Lung microvascular endothelial cell (primary cell): ENCODE measurements around the gene SUN1. TPM values are rescaled to one million over a fixed set of nuclear protein-coding genes. Genes with fewer than 3 reads are reported as not detected.
A peak's percentile ranks its signal among the peaks of the same experiment; 100 is the strongest.
"Not testable (repeated sequence)": the region's sequence is repeated elsewhere in the genome, so short reads cannot be mapped to it uniquely, and the experiment has no call there.

Experiments
- DNase-seq, 2 donors: peaks; one replicate each; pipeline versions ENCODE4 v3.0.0 to v3.0.0-alpha.2; 2010; ENCODE audit warnings: low read depth in 2 of 2
- total RNA-seq: library from RNA; depleted of rRNA; stranded (reverse); fragments of >200 nt; gene quantifications from 2 replicates; pipeline ENCODE4 v1.2.1, GENCODE V29; 2014

Gene SUN1
- total RNA-seq, 1 donor from 2014 or later: 94.8 TPM

GRCh38 chr7:803243-803635 is 29.0 kb upstream of the SUN1 start:
- DNase-seq: no peak

GRCh38 chr7:803796-804195 is 28.5 kb upstream of the SUN1 start:
- not testable (repeated sequence) for DNase-seq

- peak in 1 of 2 donors; percentile 43 for DNase-seq
Observed at GRCh38 chr7:805261-805660, 27.0 kb upstream of the SUN1 start.

DNA sequence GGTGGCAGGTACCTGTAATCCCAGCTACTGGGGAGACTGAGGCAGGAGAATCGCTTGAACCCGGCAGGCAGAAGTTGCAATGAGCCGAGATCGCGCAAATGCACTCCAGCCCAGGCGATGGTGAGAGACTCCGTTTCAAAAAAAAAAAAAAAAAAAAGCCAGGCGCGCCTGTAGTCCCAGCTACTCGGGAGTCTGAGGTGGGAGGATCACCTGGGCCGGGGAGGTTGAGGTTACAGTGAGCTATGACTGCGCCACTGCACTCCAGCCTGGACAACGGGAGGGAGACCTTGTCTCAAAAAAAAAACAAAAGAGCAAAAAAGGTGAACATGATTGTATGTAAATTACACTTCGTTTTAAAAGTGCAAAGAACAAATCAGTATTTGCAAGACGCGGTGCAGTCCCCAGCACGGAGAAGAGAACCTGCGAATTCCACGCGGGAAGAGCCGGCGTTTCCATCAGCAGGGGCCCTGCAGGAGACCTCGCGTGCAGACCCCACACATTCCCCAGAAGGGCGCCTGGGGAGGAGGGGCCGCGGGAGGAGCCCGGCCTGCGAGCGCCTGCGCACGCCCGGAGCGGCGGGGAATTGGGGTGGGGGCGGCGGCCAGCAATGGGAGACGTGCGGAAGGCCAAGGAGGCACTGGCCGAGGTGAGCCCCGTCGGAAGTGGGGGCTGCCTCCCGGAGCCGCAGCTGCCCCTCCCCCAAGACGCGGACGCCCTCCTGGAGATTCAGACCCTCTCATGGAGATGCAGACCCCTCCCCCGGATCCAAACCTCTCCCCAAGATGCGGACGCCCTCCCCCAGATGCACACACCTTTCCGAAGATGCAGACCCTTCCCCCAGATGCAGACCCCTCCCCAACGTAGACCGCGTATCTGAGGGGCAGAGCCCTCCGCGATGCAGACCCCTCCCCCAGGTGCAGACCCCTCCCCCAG is 16.7 kb upstream of the SUN1 start:
- DNase-seq: no peak

GRCh38 chr7:816300-816750 is 16.0 kb upstream of the SUN1 start:
- peak; percentile 98 to 99 for DNase-seq

- peak; percentile 36 to 45 for DNase-seq
Observed at GRCh38 chr7:816751-817671, 15.3 kb upstream of the SUN1 start.

- peak; percentile 47 to 56 for DNase-seq
Observed at GRCh38 chr7:818031-818699, 14.1 kb upstream of the SUN1 start.

- DNase-seq: no peak
Observed at GRCh38 chr7:820341-820740, 11.9 kb upstream of the SUN1 start.

DNA sequence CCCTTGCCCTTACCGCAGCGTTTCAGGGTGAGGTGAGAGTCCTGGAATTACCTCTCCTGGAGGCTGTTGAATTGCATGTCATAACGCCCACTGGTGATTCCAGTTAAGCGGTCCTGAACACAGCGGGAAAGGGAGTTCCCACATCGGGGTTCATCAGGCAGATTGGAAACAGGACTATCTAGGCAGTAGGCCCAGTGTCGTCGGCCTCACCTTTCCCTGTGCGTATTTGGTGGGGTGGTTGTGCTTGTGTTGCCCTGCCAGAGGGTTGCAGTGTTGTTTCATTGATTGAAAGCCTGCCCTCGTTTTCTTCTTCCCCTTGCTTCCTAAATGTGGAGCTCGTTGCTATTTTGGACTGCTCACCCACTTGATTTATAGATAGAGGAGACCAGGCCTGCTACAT is 10.6 kb upstream of the SUN1 start:
- DNase-seq: peak in 1 of 2 donors; percentile 36

- no peak for DNase-seq
Observed at GRCh38 chr7:822692-823276, 9.5 kb upstream of the SUN1 start.

- DNase-seq: no peak
Observed at GRCh38 chr7:823649-824048, 8.6 kb upstream of the SUN1 start.

DNA sequence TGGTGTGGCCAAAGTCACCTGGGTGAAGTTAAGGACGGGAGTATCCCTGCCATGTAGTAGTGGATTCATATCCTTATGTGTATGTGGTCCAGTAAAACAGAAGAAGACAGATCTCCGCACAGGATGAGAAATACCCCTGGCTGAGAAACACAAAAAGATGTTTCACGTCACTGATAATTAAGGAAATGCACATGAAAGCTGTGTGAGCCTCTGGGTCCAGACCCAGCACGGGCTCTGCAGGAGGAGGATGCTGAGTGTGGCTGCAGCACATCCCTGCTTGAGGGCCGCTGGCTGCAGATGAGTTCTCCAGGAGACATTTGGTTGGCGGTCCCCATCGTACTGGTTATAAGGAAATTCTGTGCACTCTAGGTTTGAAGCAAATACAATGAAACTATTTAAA is 8.2 kb upstream of the SUN1 start:
- DNase-seq: no peak

DNA sequence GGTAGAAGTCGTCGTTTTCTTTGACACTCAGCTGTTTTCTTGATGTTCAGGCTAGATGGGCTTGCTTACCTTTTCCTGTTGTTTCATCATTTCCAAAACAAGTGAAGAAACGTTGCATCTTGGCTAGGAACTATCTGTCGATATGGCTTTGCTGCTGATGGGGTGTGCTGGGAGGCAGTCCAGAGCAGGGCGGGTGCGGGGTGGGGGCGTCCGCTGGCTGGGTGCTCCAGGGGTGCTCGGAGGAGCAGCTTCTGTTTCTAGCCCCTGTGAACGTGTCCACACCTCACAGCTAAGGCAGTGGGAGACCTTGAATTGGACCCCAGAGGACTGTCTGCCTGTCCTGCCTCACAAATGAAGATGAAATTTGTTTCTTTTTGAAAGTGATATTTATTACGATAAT is 7.6 kb upstream of the SUN1 start:
- DNase-seq: no peak

DNA sequence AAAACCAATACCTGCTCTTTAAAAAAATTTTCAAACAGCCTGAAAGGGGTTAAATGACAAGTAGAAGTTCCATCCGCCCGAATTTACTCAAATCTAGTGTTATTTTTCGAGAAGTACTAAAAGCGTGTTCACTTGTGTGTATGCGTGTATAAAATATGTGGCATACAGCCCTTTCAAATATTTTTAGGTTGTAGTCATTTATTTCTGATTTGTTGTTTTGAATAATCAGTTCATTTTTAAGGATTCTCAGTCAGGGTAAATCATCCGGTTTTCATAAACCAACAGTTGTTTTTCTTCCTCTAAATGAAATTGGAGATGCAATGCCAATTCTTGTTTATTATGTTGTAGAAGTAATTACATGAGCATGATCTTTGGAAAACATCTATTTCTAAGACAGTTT is 6.9 kb upstream of the SUN1 start:
- DNase-seq: no peak

GRCh38 chr7:826230-826917 is 5.9 kb upstream of the SUN1 start:
- peak; percentile 27 to 49 for DNase-seq

DNA sequence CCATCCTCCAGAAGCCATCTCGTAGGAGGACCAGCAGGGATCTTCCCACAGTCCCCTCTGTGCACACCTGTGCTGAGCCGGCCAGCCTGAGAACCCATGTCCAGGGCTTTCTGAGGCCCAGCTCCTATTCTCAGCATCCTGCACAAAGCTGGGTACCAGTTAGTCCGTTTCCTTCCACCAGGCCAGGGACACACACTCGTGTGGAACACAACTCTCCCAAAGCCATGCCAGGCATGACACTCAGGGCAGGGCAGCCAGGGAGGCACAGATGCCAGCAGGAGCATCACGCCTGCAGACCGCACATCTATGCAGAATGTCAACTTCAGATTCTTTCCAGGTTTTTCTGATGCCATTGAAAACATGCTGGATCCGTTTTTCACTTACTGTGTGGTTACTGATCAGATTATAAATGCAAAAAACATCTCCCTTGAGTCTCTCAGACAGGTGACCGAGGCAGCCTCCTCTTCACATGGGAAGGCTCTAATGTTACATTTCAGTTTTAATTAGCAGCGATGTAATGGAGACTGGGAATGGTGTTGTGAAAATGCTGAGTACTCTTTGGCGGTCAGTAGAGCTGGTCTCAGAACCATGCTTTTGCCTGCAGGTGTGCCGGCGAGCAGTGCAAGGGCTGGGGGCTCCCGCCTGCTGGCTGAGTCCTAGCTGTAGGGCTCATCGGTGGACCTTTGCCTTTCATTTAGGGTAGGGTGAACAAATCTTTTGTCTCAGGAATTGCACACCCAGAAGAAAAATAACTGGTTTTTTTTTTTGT is 3.3 kb upstream of the SUN1 start:
- DNase-seq: no peak

GRCh38 chr7:830069-830468 is 2.2 kb upstream of the SUN1 start:
- no peak for DNase-seq

DNA sequence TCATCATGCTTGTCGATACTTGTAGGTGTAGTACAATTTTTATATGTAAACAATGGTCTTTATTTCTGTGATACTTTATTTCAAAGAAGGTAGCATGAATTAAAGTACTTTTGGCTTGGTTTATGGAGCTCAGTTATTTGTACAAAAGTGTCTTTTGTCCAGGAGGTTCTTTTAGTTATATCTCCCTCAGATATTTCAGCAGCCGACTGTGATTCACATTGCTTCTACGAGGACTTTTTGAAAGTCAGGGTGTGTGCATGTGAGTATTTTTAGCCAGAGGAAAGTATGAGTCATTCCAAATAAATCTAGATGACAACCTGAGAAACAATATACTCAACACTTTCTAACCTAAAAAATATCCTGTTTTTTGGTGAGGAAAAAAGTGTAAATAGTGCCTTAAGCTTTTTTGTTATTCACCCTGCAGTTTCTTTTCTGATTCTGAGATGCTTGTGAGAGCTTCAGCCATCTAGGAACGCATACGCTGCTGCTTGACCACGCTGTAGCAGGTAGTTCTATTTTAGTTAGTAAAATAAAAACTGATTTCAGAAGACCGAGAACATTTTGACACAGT is 595 bp upstream of the SUN1 start:
- peak; percentile 93 to 95 for DNase-seq

GRCh38 chr7:832968-833424 is 720 bp downstream of the SUN1 start:
- DNase-seq: no peak
